Testis (tissue), 3 donors: Measurements from ENCODE around the gene CBLN3. TPM values are rescaled to one million over a fixed set of nuclear protein-coding genes. Genes with fewer than 3 reads are reported as not detected.
"Not testable (repeated sequence)": the region's sequence is repeated elsewhere in the genome, so short reads cannot be mapped to it uniquely, and the experiment has no call there.

Source experiments
- DNase-seq: peaks from one replicate; pipeline ENCODE4 v3.0.0-alpha.2; 2019
- H3K27ac ChIP-seq, 2 donors: fragments of 200-600 bp; sonication (generic); one replicate each; pipeline ENCODE4 v1.5.1; 2019
- H3K27me3 ChIP-seq: fragments of 200-600 bp; sonication (generic); one replicate; pipeline ENCODE4 v1.5.1; 2019
- H3K36me3 ChIP-seq: fragments of 200-600 bp; sonication (generic); one replicate; pipeline ENCODE4 v1.5.1; 2017; ENCODE audit warnings: low read depth; ENCODE audit errors: missing control alignments
- H3K4me1 ChIP-seq: fragments of 200-600 bp; sonication (generic); one replicate; pipeline ENCODE4 v1.5.1; 2019
- H3K4me3 ChIP-seq, 2 donors: fragments of 200-600 bp; sonication (generic); one replicate each; pipeline ENCODE4 v1.5.1; 2017 to 2019
- H3K9me3 ChIP-seq: fragments of 200-600 bp; sonication (generic); one replicate; pipeline ENCODE4 v1.5.1; 2017
- POLR2A ChIP-seq: fragments of 450-650 bp; IDR thresholded peaks from one replicate; pipeline ENCODE4 v1.6.1; 2017; ENCODE audit warnings: antibody characterized with exemption, mild to moderate bottlenecking, moderate library complexity
- WGBS, 2 donors: methylation state at CpG; one replicate each; pipeline ENCODE4 v1.1.5; 2018; 5-methylcytosine and 5-hydroxymethylcytosine counted together
- intact Hi-C: fragments of 100-400 bp; cut with DNase I; formaldehyde crosslinking; loops from one replicate; pipeline ENCODE4 v1.15.1; 2023; ENCODE audit warnings: low total_unique reads
- polyA plus RNA-seq: library from polyadenylated mRNA; stranded (reverse); fragments of 350-450 nt; fragmentation: Illumina TruSeq; extraction: RNeasy Lipid Tissue Mini Kit (QIAGEN cat#74804); gene quantifications from one replicate; pipeline ENCODE4 v1.2.3, GENCODE V29; 2014; ENCODE audit warnings: low read depth, low replicate concordance; ENCODE audit not compliant: insufficient read depth
- total RNA-seq, 2 donors: library from RNA; depleted of rRNA; stranded (reverse); fragments of >200 nt; gene quantifications; one replicate each; pipeline ENCODE4 v1.2.3, GENCODE V29; 2016
- TF ChIP-seq, protein P1 (sequence below), 3 experiments: fragments of 450-650 bp in 2 of 3; fragments of 200-600 bp in 1 of 3; sonication (generic) in 1 of 3; IDR thresholded peaks; one replicate each; pipeline ENCODE4 v1.5.1; 2016 to 2019; ENCODE audit warnings: antibody characterized with exemption in 3 of 3, mild to moderate bottlenecking in 2 of 3, moderate library complexity in 1 of 3

CBLN3 gene
- total and polyA plus RNA-seq, 3 donors from 2014 or later: 9.0 to 17.0 (median 13.5) TPM

GRCh38 chr14:24459331-24459730, 29.9 kb upstream of the CBLN3 start:
- DNase-seq: no peak
- intact Hi-C loops: no loop called here
- WGBS, 2 donors: 78 to 82% methylated on average over 3 of the region's 3 CpGs
- Histone ChIP-seq H3K27me3 (no peaks in the 10 kb centered on the region), H3K27ac (no peak overlapping the region), H3K36me3 (no peaks in the 10 kb centered on the region), H3K9me3 (no peaks in the 10 kb centered on the region), H3K4me1 (no peaks in the 10 kb centered on the region), H3K4me3 (no peak overlapping the region)
- TF ChIP-seq, protein P1, sequence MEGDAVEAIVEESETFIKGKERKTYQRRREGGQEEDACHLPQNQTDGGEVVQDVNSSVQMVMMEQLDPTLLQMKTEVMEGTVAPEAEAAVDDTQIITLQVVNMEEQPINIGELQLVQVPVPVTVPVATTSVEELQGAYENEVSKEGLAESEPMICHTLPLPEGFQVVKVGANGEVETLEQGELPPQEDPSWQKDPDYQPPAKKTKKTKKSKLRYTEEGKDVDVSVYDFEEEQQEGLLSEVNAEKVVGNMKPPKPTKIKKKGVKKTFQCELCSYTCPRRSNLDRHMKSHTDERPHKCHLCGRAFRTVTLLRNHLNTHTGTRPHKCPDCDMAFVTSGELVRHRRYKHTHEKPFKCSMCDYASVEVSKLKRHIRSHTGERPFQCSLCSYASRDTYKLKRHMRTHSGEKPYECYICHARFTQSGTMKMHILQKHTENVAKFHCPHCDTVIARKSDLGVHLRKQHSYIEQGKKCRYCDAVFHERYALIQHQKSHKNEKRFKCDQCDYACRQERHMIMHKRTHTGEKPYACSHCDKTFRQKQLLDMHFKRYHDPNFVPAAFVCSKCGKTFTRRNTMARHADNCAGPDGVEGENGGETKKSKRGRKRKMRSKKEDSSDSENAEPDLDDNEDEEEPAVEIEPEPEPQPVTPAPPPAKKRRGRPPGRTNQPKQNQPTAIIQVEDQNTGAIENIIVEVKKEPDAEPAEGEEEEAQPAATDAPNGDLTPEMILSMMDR (IDR thresholded peaks at IDR 0.05): no peak
- TF ChIP-seq POLR2A: no peak

DNA sequence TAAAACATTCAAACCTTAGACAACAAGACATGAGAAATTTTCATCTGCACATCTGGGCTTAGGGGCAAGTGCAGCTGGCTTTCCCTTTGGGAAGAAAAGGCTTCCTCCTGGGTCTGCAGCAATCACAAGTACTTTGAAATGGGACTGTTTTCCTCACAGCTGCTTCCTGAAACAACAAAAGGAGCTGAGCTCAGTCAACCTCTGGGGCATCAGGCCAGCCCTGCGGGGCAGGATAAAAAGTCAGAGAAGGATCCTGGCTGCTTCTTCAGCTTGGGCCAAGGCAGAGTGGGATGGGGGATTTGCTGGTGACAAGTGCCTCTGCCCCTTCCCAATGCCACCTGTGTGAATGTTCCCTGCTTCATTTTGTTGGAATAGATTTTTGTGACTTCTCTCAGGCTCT, 29.3 kb upstream of the CBLN3 start:
- Histone ChIP-seq H3K9me3 (no peaks in the 10 kb centered on the region), H3K36me3 (no peaks in the 10 kb centered on the region), H3K4me1 (no peaks in the 10 kb centered on the region), H3K4me3 (no peak overlapping the region), H3K27me3 (no peaks in the 10 kb centered on the region), H3K27ac (no peak overlapping the region)
- no peak for DNase-seq
- intact Hi-C loops: no loop called here
- TF ChIP-seq, protein P1 (IDR thresholded peaks at IDR 0.05): no peak
- no peak for TF ChIP-seq POLR2A
- WGBS, 2 donors: 76 to 87% methylated on average over 1 of the region's 1 CpG

DNA sequence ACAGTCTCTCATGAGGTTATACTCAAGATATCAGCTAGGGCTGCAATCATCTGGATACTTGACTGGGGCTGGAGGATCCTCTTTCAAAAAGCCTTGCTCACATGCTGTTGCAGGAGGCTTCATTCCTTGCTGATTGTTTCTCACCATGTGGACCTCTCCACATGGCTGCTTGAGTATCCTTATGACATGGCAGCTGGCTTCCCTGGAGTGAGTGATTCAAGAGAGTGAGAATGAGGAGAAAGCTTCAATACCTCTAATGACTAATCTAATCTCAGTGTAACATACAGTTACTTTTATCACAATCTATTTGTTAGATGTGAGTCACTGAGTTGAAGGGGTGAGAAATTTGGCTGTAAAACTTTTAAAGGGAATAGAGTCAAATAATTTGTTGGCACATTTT, 27.5 kb upstream of the CBLN3 start:
- Histone ChIP-seq H3K4me3 (no peak overlapping the region), H3K36me3 (no peaks in the 10 kb centered on the region), H3K27me3 (no peaks in the 10 kb centered on the region), H3K9me3 (no peaks in the 10 kb centered on the region), H3K27ac (no peak overlapping the region), H3K4me1 (no peaks in the 10 kb centered on the region)
- intact Hi-C loops: no loop called here
- DNase-seq: no peak
- TF ChIP-seq POLR2A: no peak
- TF ChIP-seq, protein P1 (IDR thresholded peaks at IDR 0.05): no peak

DNA sequence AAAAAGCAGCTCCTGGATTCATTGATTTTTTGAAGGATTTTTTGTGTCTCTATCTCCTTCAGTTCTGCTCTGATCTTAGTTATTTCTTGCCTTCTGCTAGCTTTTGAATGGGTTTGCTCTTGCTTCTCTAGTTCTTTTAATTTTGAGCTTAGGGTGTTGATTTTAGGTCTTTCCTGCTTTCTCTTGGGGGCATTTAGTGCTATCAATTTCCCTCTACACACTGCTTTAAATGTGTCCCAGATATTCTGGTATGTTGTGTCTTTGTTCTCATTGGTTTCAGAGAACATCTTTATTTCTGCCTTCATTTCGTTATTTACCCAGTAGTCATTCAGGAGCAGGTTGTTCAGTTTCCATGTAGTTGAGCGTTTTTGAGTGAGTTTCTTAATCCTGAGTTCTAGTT, 21.4 kb upstream of the CBLN3 start:
- H3K36me3 ChIP-seq, H3K27ac ChIP-seq, H3K27me3 ChIP-seq, intact Hi-C loops, H3K4me3 ChIP-seq, DNase-seq, H3K4me1 ChIP-seq, H3K9me3 ChIP-seq: not testable (repeated sequence)
- WGBS, 2 donors: 84 to 96% methylated on average over 2 of the region's 2 CpGs

- Histone ChIP-seq H3K4me1 (peaks cover 17% of the 10 kb centered on the region), H3K27ac (peak overlapping the region; percentile 93 to 96), H3K9me3 (no peaks in the 10 kb centered on the region), H3K4me3 (peak overlapping the region; percentile 70 to 84), H3K36me3 (no peaks in the 10 kb centered on the region), H3K27me3 (no peaks in the 10 kb centered on the region)
- WGBS, 2 donors: 2 to 4% methylated on average over 6 to 7 of the region's 7 CpGs
- intact Hi-C loops: no loop called here
- DNase-seq: no peak
- no peak for TF ChIP-seq POLR2A
These were observed 13.7 kb upstream of the CBLN3 start for GRCh38 chr14:24443053-24443665.
